WERI-Rb-1 (cell line): ENCODE data around the gene ACSS3.

Experiments
- DNase-seq: peaks from one replicate; pipeline ENCODE4 v3.0.0-alpha.2; 2020
- H3K27ac ChIP-seq: fragments of 250-450 bp; sonication (Bioruptor Pico); 2 replicates; pipeline ENCODE4 v1.5.1; 2020; ENCODE audit warnings: mild to moderate bottlenecking, moderate library complexity
- H3K27me3 ChIP-seq: fragments of 250-450 bp; sonication (Bioruptor Pico); 2 replicates; pipeline ENCODE4 v1.5.1; 2021; ENCODE audit warnings: mild to moderate bottlenecking, low read depth, moderate library complexity; ENCODE audit not compliant: insufficient read depth, severe bottlenecking
- H3K36me3 ChIP-seq: fragments of 250-450 bp; sonication (Bioruptor Pico); 2 replicates; pipeline ENCODE4 v1.5.1; 2020; ENCODE audit warnings: mild to moderate bottlenecking, moderate library complexity
- H3K4me3 ChIP-seq: 2 replicates; pipeline ENCODE4 v1.5.1; 2011; ENCODE audit warnings: low read depth, mild to moderate bottlenecking, control low read depth, low read length
- H3K9me3 ChIP-seq: fragments of 250-450 bp; sonication (Bioruptor Pico); 2 replicates; pipeline ENCODE4 v1.5.1; 2021; ENCODE audit warnings: mild to moderate bottlenecking, moderate library complexity; ENCODE audit not compliant: severe bottlenecking
- TF ChIP-seq, protein P1 (sequence below): IDR thresholded peaks from 2 replicates; pipeline ENCODE4 v1.5.1; 2011; ENCODE audit warnings: low read depth, mild to moderate bottlenecking, control low read depth, inconsistent platforms, low read length

The ACSS3 gene

GRCh38 chr12:81146228-81147225 lies 68.6 kb downstream of the ACSS3 start:
- TF ChIP-seq, protein P1, sequence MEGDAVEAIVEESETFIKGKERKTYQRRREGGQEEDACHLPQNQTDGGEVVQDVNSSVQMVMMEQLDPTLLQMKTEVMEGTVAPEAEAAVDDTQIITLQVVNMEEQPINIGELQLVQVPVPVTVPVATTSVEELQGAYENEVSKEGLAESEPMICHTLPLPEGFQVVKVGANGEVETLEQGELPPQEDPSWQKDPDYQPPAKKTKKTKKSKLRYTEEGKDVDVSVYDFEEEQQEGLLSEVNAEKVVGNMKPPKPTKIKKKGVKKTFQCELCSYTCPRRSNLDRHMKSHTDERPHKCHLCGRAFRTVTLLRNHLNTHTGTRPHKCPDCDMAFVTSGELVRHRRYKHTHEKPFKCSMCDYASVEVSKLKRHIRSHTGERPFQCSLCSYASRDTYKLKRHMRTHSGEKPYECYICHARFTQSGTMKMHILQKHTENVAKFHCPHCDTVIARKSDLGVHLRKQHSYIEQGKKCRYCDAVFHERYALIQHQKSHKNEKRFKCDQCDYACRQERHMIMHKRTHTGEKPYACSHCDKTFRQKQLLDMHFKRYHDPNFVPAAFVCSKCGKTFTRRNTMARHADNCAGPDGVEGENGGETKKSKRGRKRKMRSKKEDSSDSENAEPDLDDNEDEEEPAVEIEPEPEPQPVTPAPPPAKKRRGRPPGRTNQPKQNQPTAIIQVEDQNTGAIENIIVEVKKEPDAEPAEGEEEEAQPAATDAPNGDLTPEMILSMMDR, result no peak
- H3K9me3 ChIP-seq, result no peaks in the 10 kb centered on the region
- H3K27ac ChIP-seq, result no peak overlapping the region
- no peak overlapping the region for H3K4me3 ChIP-seq
- no peaks in the 10 kb centered on the region for H3K36me3 ChIP-seq
- H3K27me3 ChIP-seq, result no peaks in the 10 kb centered on the region
- DNase-seq, result no peak

GRCh38 chr12:81147292-81147919 lies 69.5 kb downstream of the ACSS3 start:
- H3K9me3 ChIP-seq, result no peaks in the 10 kb centered on the region
- no peaks in the 10 kb centered on the region for H3K27me3 ChIP-seq
- no peaks in the 10 kb centered on the region for H3K36me3 ChIP-seq
- no peak for DNase-seq
- no peak overlapping the region for H3K27ac ChIP-seq
- no peak overlapping the region for H3K4me3 ChIP-seq
- TF ChIP-seq, protein P1, result no peak

- Histone ChIP-seq H3K4me3 (no peak overlapping the region), H3K27ac (no peak overlapping the region), H3K9me3 (no peaks in the 10 kb centered on the region), H3K36me3 (no peaks in the 10 kb centered on the region), H3K27me3 (no peaks in the 10 kb centered on the region)
- DNase-seq, result no peak
- TF ChIP-seq, protein P1, result no peak
Observed at GRCh38 chr12:81150382-81150781, 72.5 kb downstream of the ACSS3 start.

DNA sequence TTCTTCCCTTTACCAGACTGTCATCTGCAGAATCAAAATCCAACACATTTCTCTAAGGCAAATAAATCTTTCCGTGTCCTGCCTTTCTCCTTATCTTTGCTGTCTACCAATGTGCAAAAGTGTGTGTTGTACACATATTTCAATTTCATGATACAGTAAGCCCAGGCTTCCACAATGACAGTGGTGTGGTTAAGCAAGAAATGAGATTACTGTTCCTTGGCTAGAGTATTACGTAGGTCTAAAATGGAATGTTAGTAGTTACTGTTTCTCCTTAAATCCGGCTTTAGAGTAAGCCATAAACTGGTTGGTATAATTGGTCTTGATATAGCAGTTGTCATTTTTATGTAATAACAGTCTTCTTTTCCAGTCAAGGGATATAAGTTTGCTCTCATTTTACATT lies 82.0 kb downstream of the ACSS3 start:
- H3K27me3 ChIP-seq, result no peaks in the 10 kb centered on the region
- no peak overlapping the region for H3K27ac ChIP-seq
- DNase-seq, result no peak
- H3K9me3 ChIP-seq, result no peaks in the 10 kb centered on the region
- TF ChIP-seq, protein P1, result no peak
- H3K4me3 ChIP-seq, result no peak overlapping the region
- H3K36me3 ChIP-seq, result no peaks in the 10 kb centered on the region

GRCh38 chr12:81161680-81162079 lies 83.8 kb downstream of the ACSS3 start:
- TF ChIP-seq, protein P1, result no peak
- no peak overlapping the region for H3K27ac ChIP-seq
- no peaks in the 10 kb centered on the region for H3K9me3 ChIP-seq
- H3K27me3 ChIP-seq, result no peaks in the 10 kb centered on the region
- H3K4me3 ChIP-seq, result no peak overlapping the region
- DNase-seq, result no peak
- no peaks in the 10 kb centered on the region for H3K36me3 ChIP-seq
